Panc1 (cell line): Measurements from ENCODE around the gene INPP4A.

Source experiments
- CTCF ChIP-seq: fragments of 450-650 bp; IDR thresholded peaks from 2 replicates; pipeline ENCODE4 v1.5.1; 2017; ENCODE audit warnings: mild to moderate bottlenecking
- POLR2AphosphoS5 ChIP-seq: IDR thresholded peaks from 2 replicates; pipeline ENCODE4 v1.6.1; 2012; ENCODE audit warnings: mild to moderate bottlenecking, low read depth, low read length, moderate library complexity
- TCF7L2 ChIP-seq: IDR thresholded peaks from 2 replicates; pipeline ENCODE4 v1.6.1; 2011; ENCODE audit warnings: mild to moderate bottlenecking, low read depth, low read length, inconsistent platforms

- TF ChIP-seq TCF7L2: no peak
- TF ChIP-seq CTCF: no peak
- no peak for TF ChIP-seq POLR2AphosphoS5
These were observed 54.2 kb downstream of the INPP4A start for GRCh38 chr2:98498703-98499440.
